ENCODE results near the gene ERCC2. TPM values are rescaled to one million over a fixed set of nuclear protein-coding genes. Genes with fewer than 3 reads are reported as not detected.

Gene ERCC2
- total RNA-seq, 1 donor from 2014 or later = 39.4 TPM

DNA sequence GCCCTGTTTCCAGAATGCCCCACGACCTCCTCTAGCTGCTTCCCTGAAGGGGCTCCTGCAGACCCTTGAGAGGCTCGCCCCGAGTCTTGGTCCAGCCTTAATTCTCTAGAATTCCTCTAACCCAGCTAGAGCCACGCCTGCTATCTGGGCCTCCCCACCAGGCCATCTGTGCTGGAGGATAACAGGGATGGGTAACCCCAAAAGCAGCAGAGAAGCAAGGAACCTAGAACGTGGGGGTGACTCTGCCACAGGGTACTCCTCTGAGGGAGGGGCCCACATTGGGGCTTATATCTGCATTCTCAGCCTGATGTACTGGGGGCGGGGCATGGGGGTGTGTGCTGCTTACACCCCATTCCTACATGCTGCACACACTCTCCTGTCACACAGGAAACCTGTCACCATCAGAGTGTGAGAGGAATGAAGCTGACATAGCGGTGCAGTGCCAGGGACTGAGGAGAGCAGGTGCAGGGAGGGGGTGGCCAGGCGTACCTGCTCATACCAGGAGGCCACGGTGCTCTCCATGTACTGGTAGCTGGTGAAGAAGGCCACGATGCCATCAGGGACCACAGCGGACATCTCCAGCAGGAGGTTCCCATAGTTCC, 16.0 kb downstream of the ERCC2 start:
- no peak for DNase-seq (ENCODE audit: low read depth, low spot score)

DNA sequence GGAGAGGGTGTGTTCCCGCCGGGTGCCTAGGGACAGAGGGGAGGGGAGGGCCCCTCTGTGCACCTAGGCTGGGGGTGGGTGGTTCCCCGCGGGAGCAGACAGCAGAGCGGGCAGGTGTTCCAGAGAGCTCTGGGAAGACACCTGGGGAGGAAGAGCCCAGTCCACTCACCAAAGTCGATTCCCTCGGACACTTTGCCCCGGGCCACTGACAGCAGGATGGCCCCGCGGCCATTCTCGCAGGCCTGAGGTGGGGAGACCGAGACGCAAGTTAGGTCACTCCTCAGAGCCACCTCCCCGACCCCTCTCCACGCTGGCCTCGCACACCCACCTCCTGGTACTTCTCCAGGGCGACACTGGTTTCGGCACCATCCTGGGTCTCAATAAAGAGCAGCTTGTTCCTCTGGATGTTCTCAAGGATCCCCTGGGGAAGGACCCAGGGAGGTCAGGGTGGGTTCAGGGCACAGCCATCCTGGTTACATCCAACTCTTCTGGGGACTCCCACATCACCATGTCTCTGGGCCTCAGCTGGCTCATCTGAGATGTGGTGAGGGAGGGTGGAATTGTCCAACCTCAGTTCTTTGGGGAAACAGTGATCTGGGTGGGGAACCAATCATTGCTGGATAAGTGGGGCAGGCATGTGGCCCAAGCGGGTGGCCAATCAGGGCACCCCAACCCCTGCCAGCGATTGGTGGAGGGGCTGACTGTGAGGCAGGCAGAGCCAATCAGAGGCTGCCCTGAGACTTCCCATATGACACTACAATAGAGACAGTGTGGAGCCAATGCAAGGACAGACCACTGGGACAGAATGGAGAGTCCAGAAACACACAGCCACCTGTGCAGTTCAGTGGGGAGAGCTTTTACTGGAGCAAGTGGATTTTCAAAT, 17.2 kb downstream of the ERCC2 start:
- no peak for DNase-seq (ENCODE audit: low read depth, low spot score)

GRCh38 chr19:45352471-45352870, 17.9 kb downstream of the ERCC2 start:
- no peak for DNase-seq (ENCODE audit: low read depth, low spot score)

- no peak for DNase-seq (ENCODE audit: low read depth, low spot score)
Observed at GRCh38 chr19:45352062-45352461, 18.3 kb downstream of the ERCC2 start.

- no peak for DNase-seq (ENCODE audit: low read depth, low spot score)
Observed at GRCh38 chr19:45351401-45351952, 18.9 kb downstream of the ERCC2 start.

DNA sequence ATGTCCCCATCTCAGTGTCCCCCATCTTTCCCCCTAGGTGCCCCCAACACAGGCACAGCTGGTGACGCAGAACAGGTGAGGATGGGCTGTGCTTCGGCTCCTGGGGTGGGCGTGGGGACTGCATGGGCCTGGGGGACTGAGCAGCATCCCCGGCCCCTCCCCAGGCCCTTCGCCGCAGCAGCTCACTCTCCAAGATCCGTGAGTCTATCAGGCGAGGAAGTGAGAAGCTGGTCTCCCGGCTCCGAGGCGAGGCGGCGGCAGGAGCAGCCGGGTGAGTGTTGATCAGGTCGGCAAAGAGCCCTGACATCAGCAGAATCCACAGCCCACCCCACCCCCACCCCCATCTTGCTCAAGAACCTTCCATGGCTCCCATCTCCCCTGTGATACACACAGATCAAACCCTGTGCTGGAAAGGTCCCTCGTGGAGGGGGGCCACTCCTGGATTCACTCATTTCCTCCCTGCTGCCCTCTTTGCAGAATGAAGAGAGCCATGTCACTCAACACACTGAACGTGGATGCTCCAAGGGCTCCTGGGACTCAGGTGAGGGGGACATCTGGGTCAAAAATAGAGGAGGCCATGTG, 19.8 kb downstream of the ERCC2 start:
- no peak for DNase-seq (ENCODE audit: low read depth, low spot score)

- no peak for DNase-seq (ENCODE audit: low read depth, low spot score)
Observed at GRCh38 chr19:45349430-45349941, 20.9 kb downstream of the ERCC2 start.

- DNase-seq (ENCODE audit: low read depth, low spot score) = no peak
Observed at GRCh38 chr19:45349126-45349415, 21.3 kb downstream of the ERCC2 start.

- no peak for DNase-seq (ENCODE audit: low read depth, low spot score)
Observed at GRCh38 chr19:45348367-45349125, 21.8 kb downstream of the ERCC2 start.

GRCh38 chr19:45347570-45348366, 22.6 kb downstream of the ERCC2 start:
- DNase-seq (ENCODE audit: low read depth, low spot score) = no peak

DNA sequence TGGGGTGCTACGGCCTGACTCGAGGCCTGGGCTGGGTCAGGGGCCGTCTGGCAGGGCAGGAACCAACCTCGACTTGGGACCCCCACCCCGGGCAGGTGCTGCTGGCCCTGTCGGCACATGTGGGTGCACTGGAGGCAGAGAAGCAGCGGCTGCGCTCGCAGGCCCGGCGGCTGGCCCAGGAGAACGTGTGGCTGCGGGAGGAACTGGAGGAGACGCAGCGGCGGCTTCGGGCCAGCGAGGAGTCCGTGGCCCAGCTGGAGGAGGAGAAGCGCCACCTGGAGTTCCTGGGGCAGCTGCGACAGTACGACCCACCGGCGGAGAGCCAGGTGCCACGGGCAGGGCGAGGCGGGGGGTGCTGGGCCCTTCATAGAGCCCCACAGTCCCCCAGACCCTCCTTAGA, 23.9 kb downstream of the ERCC2 start:
- DNase-seq (ENCODE audit: low read depth, low spot score) = no peak

- no peak for DNase-seq (ENCODE audit: low read depth, low spot score)
Observed at GRCh38 chr19:45345506-45345860, 24.9 kb downstream of the ERCC2 start.

DNA sequence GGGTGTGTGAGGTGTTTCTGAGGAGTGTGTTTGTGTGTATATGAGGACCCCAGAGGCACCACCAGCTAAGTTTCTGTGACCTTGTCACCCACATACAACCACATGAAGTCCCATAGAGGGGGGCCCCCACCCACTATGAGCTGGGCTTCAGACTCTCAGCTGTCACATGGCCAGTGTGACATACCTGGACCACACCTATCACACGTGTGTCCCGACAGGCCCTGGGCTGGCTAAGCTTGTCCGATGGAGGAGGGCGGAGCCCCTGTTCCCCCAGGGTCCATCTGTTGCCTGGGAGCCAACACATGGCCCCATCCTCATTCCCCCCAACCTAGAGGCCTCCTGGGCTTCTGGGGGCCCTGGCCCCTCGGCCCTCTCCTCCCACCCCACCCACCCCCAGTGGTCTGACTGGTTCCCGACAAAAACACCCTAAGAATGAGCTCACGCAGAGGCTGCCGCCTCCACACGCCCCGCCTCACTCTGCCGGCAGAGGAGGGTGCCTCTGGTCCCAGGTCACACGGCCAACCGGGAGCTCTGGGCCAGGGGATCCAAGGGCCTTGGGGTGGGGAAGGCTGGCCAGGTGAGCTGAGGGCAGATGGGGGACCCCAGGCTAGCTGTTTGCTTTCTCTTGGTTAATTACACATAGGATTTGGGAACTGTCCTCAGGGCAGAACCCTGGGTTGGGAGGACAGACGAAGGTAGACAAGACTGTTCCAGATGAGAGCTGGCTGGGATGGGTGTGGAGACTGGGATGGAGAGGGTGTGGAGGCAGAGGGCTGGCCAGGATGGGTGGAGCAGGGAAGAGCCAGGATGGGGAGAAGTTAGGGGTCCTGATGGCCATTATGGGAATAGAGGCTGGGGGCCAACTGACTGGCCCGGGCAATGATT, 25.5 kb downstream of the ERCC2 start:
- no peak for DNase-seq (ENCODE audit: low read depth, low spot score)

- DNase-seq (ENCODE audit: low read depth, low spot score) = no peak
Observed at GRCh38 chr19:45342911-45343310, 27.5 kb downstream of the ERCC2 start.

GRCh38 chr19:45340899-45341453, 29.4 kb downstream of the ERCC2 start:
- DNase-seq (ENCODE audit: low read depth, low spot score) = no peak

GRCh38 chr19:45340232-45340898, 30.0 kb downstream of the ERCC2 start, which contains the start of gene KLC3:
KLC3 (plus strand) TSS chr19:45340750; CDS start chr19:45345542, 4,792 bp downstream.
- no peak for DNase-seq (ENCODE audit: low read depth, low spot score)

GRCh38 chr19:45339629-45340028, 30.7 kb downstream of the ERCC2 start:
- no peak for DNase-seq (ENCODE audit: low read depth, low spot score)

GRCh38 chr19:45336696-45337251, 33.6 kb downstream of the ERCC2 start:
- DNase-seq (ENCODE audit: low read depth, low spot score) = no peak
